H1 (cell line): ENCODE results near the gene AIG1. TPM values are rescaled to one million over a fixed set of nuclear protein-coding genes. Genes with fewer than 3 reads are reported as not detected.

Experiments
- CTCF ChIA-PET: fragments of 300-600 bp; sonication (Branson Sonifier 250); formaldehyde crosslinking; loops from one replicate; lab custom pipeline; 2021; ENCODE audit not compliant: partially characterized antibody; lab: Charles Lee
- POLR2A ChIA-PET: fragments of 300-600 bp; sonication (Branson Sonifier 250); formaldehyde crosslinking; loops from one replicate; lab custom pipeline; 2021; ENCODE audit warnings: inconsistent platforms; ENCODE audit not compliant: partially characterized antibody; lab: Charles Lee
- DNase-seq, 2 experiments: peaks; one replicate each; pipeline versions ENCODE4 v3.0.0 to v3.0.0-alpha.2; 2010 to 2022; ENCODE audit warnings: low spot score in 2 of 2, low read depth in 1 of 2, mixed read lengths in 1 of 2
- FAIRE-seq: peaks from 2 replicates; lab custom pipeline; 2011; peaks lifted over from hg19 to GRCh38; lab: Jason Lieb, UNC
- H2AFZ ChIP-seq: 2 replicates; pipeline ENCODE4 v1.8.1; 2012; ENCODE audit warnings: low read length, inconsistent platforms
- H2AK5ac ChIP-seq: 2 replicates; pipeline ENCODE4 v1.6.1; 2013; ENCODE audit warnings: low read depth, low read length
- H2BK120ac ChIP-seq: replicated peaks from 2 replicates; pipeline ENCODE3; 2013; ENCODE audit warnings: low read depth, low read length, inconsistent platforms
- H2BK12ac ChIP-seq: 2 replicates; pipeline ENCODE4 v1.6.1; 2013; ENCODE audit warnings: low read depth, low read length
- H2BK15ac ChIP-seq: 2 replicates; pipeline ENCODE4 v1.6.1; 2013; ENCODE audit warnings: low read length
- H2BK20ac ChIP-seq: 2 replicates; pipeline ENCODE4 v1.6.1; 2013; ENCODE audit warnings: low read length
- H2BK5ac ChIP-seq: 2 replicates; pipeline ENCODE4 v1.6.1; 2013; ENCODE audit warnings: low read depth, low read length
- H3K14ac ChIP-seq: 2 replicates; pipeline ENCODE4 v1.6.1; 2013; ENCODE audit warnings: inconsistent platforms; ENCODE audit not compliant: insufficient read length
- H3K18ac ChIP-seq: 2 replicates; pipeline ENCODE4 v1.6.1; 2013; ENCODE audit warnings: low read length; ENCODE audit errors: extremely low read depth
- H3K23ac ChIP-seq: 2 replicates; pipeline ENCODE4 v1.6.1; 2013; ENCODE audit warnings: inconsistent platforms; ENCODE audit not compliant: insufficient read length
- H3K23me2 ChIP-seq: 2 replicates; pipeline ENCODE4 v1.6.1; 2013; ENCODE audit warnings: low read depth, low read length
- H3K27ac ChIP-seq: 2 replicates; pipeline ENCODE4 v1.6.1; 2011; ENCODE audit warnings: low read depth, low read length, inconsistent platforms
- H3K27me3 ChIP-seq, 4 experiments: replicated peaks in 1 of 4; 1 replicate in 1 of 4; 2 replicates in 3 of 4; pipeline versions ENCODE4 v1.6.1 to v1.8.1; 2011 to 2013; ENCODE audit warnings: low read length in 3 of 4, mild to moderate bottlenecking in 3 of 4, inconsistent platforms in 2 of 4, mixed read lengths in 2 of 4, moderate library complexity in 1 of 4; ENCODE audit not compliant: control insufficient read depth in 3 of 4, insufficient read depth in 3 of 4; ENCODE audit errors: extremely low read depth in 1 of 4
- H3K36me3 ChIP-seq, 4 experiments: 2 replicates each; pipeline versions ENCODE4 v1.6.1 to v1.8.1; 2011 to 2013; ENCODE audit warnings: mild to moderate bottlenecking in 4 of 4, low read length in 3 of 4, moderate library complexity in 2 of 4, control low read depth in 1 of 4, inconsistent platforms in 1 of 4; ENCODE audit not compliant: insufficient read depth in 4 of 4, control insufficient read depth in 2 of 4
- H3K4ac ChIP-seq: replicated peaks from 2 replicates; pipeline ENCODE3; 2013; ENCODE audit warnings: low read length, low read depth, mixed read lengths, inconsistent platforms; ENCODE audit not compliant: insufficient read length
- H3K4me1 ChIP-seq, 4 experiments: replicated peaks in 1 of 4; 1 replicate in 1 of 4; 2 replicates in 3 of 4; pipeline versions ENCODE4 v1.6.1 to v1.8.1; 2011 to 2013; ENCODE audit warnings: low read length in 3 of 4, inconsistent platforms in 2 of 4, mixed read lengths in 1 of 4; ENCODE audit not compliant: insufficient read depth in 4 of 4, control insufficient read depth in 3 of 4
- H3K4me2 ChIP-seq, 2 experiments: 2 replicates each; pipeline versions ENCODE4 v1.6.1 to v1.8.1; 2011 to 2013; ENCODE audit warnings: low read depth in 2 of 2, low read length in 2 of 2, control low read depth in 1 of 2, inconsistent platforms in 1 of 2, mild to moderate bottlenecking in 1 of 2; ENCODE audit not compliant: insufficient read depth in 1 of 2
- H3K4me3 ChIP-seq, 4 experiments: fragments of 200-600, 300-600 bp in 1 of 4; sonication (generic), shearing (Covaris generic), sonication (Bioruptor Twin) in 1 of 4; 2 replicates each; pipeline versions ENCODE4 v1.5.1 to v1.8.1; 2011 to 2016; ENCODE audit warnings: low read length in 4 of 4, low read depth in 3 of 4, control low read depth in 2 of 4, inconsistent platforms in 2 of 4, mild to moderate bottlenecking in 2 of 4, mixed read lengths in 1 of 4, moderate library complexity in 1 of 4; ENCODE audit not compliant: insufficient read depth in 2 of 4; ENCODE audit errors: extremely low read depth in 1 of 4
- H3K56ac ChIP-seq: replicated peaks from 2 replicates; pipeline ENCODE3; 2013; ENCODE audit warnings: low read depth, mild to moderate bottlenecking, mixed read lengths, low read length, inconsistent platforms; ENCODE audit not compliant: insufficient read length
- H3K79me1 ChIP-seq: 2 replicates; pipeline ENCODE4 v1.6.1; 2013; ENCODE audit warnings: low read depth, low read length, control low read depth
- H3K79me2 ChIP-seq, 2 experiments: 2 replicates each; pipeline versions ENCODE4 v1.6.1 to v1.8.1; 2012 to 2013; ENCODE audit warnings: low read length in 2 of 2, mild to moderate bottlenecking in 2 of 2, inconsistent platforms in 1 of 2; ENCODE audit not compliant: insufficient read depth in 2 of 2, control insufficient read depth in 1 of 2
- H3K9ac ChIP-seq, 4 experiments: replicated peaks in 1 of 4; 1 replicate in 1 of 4; 2 replicates in 3 of 4; pipeline versions ENCODE4 v1.6.1 to v1.8.1; 2011 to 2013; ENCODE audit warnings: low read depth in 3 of 4, low read length in 3 of 4, control low read depth in 2 of 4, mild to moderate bottlenecking in 2 of 4, moderate library complexity in 2 of 4, inconsistent platforms in 1 of 4; ENCODE audit errors: extremely low read depth in 1 of 4
- H3K9me3 ChIP-seq, 2 experiments: 2 replicates each; pipeline versions ENCODE4 v1.6.1 to v1.8.1; 2012 to 2013; ENCODE audit warnings: mild to moderate bottlenecking in 2 of 2, moderate library complexity in 2 of 2, control low read depth in 1 of 2, inconsistent platforms in 1 of 2, low read depth in 1 of 2, low read length in 1 of 2, mixed read lengths in 1 of 2; ENCODE audit not compliant: insufficient read depth in 2 of 2
- H4K20me1 ChIP-seq, 2 experiments: replicated peaks in 1 of 2; 2 replicates each; pipeline versions ENCODE3 to v1.8.1; 2011 to 2013; ENCODE audit warnings: inconsistent platforms in 2 of 2, low read length in 2 of 2, mild to moderate bottlenecking in 1 of 2; ENCODE audit not compliant: insufficient read depth in 2 of 2, control insufficient read depth in 1 of 2
- H4K5ac ChIP-seq: 2 replicates; pipeline ENCODE4 v1.6.1; 2013; ENCODE audit warnings: low read length, low read depth, mixed read lengths, inconsistent platforms; ENCODE audit not compliant: insufficient read length
- H4K8ac ChIP-seq: 2 replicates; pipeline ENCODE4 v1.8.0; 2013; ENCODE audit warnings: mild to moderate bottlenecking, moderate library complexity, low read length, inconsistent platforms; ENCODE audit not compliant: insufficient read depth; ENCODE audit errors: extremely low read depth
- H4K91ac ChIP-seq: replicated peaks from 2 replicates; pipeline ENCODE3; 2013; ENCODE audit warnings: low read length, mixed read lengths, inconsistent platforms; ENCODE audit not compliant: insufficient read length
- BRCA1 ChIP-seq: IDR thresholded peaks from 2 replicates; pipeline ENCODE4 v1.6.1; 2012; ENCODE audit warnings: low read depth, low read length, improper control_type of control experiment
- CTBP2 ChIP-seq: IDR thresholded peaks from 2 replicates; pipeline ENCODE4 v1.7.0; 2011; ENCODE audit warnings: borderline replicate concordance, mild to moderate bottlenecking, moderate library complexity, mixed read lengths, low read length; ENCODE audit not compliant: insufficient read depth, insufficient read length
- GTF2F1 ChIP-seq: IDR thresholded peaks from 2 replicates; pipeline ENCODE4 v1.6.1; 2012; ENCODE audit warnings: low read depth, low read length, improper control_type of control experiment, borderline replicate concordance
- HDAC6 ChIP-seq: IDR thresholded peaks from one replicate; pipeline ENCODE4 v1.7.1; 2012; ENCODE audit warnings: low read depth, mild to moderate bottlenecking, inconsistent platforms, low read length, moderate library complexity
- WGBS, 2 experiments: shearing (Covaris generic) in 1 of 2; methylation state at CpG; one replicate each; pipeline versions ENCODE4 v1.1.6 to v1.1.7; 2013 to 2015; ENCODE audit warnings: low lambda C conversion rate in 2 of 2, mixed read lengths in 2 of 2, inconsistent platforms in 1 of 2, low coverage in 1 of 2, missing lambda C conversion rate in 1 of 2; ENCODE audit not compliant: insufficient replicate concordance in 2 of 2, insufficient coverage in 1 of 2, insufficient read length in 1 of 2; ENCODE audit errors: extremely low coverage in 1 of 2, missing lambda C conversion rate in 1 of 2; 5-methylcytosine and 5-hydroxymethylcytosine counted together
- polyA plus RNA-seq, 7 experiments: library from polyadenylated mRNA; depleted of rRNA in 3 of 7; stranded (reverse) in 5 of 7; unstranded in 2 of 7; fragments of >200 nt in 5 of 7; fragments of 200-250 nt in 2 of 7; gene quantifications; 1 replicate in 5 of 7; 2 replicates in 1 of 7; 4 replicates in 1 of 7; pipeline versions ENCODE4 v1.2.1 to v1.2.3, GENCODE V29; 2011 to 2013; ENCODE audit warnings: missing spikeins in 2 of 7, mixed read lengths in 2 of 7
- total RNA-seq: library from RNA; stranded (reverse); fragmentation: NEBNext Ultra II Directional; extraction: Animal tissue kit (Norgen Biotek cat#: 25700); gene quantifications from 2 replicates; pipeline ENCODE4 v1.2.1, GENCODE V29; 2021

Gene AIG1
- total and polyA plus RNA-seq, 2 of the 8 experiments (the other 6 are each of a cell fraction or from before 2014, with no cell fraction given), result 56.6 to 58.4 TPM

- CTCF ChIA-PET, result no interaction called here
- no peak overlapping the region for H3K4me3 ChIP-seq
- FAIRE-seq, result no peak
- WGBS, 2 experiments, result 96% methylated on average over 9 of the region's 9 CpGs; no CpG with 5 or more reads in 1 of the 2 experiments
- no peak overlapping the region for H2BK120ac ChIP-seq
- no peaks in the 10 kb centered on the region for H3K79me1 ChIP-seq
- TF ChIP-seq HDAC6 (no peak), GTF2F1 (no peak), BRCA1 (no peak), CTBP2 (no peak)
- TF ChIP-seq, all 59 proteins: peak for 0
- Histone ChIP-seq H3K4ac (no peak overlapping the region), H2BK20ac (no peak overlapping the region), H3K14ac (no peak overlapping the region), H4K5ac (no peak overlapping the region), H3K4me2 (no peak overlapping the region), H2BK5ac (no peak overlapping the region), H3K56ac (no peak overlapping the region), H2AFZ (no peak overlapping the region), H4K8ac (no peak overlapping the region), H2BK15ac (no peak overlapping the region), H3K23ac (no peak overlapping the region), H4K91ac (no peak overlapping the region), H2AK5ac (no peak overlapping the region), H3K23me2 (no peaks in the 10 kb centered on the region), H3K27ac (no peak overlapping the region), H3K36me3 (no peaks in the 10 kb centered on the region; a peak in 1 of 8 replicates), H4K20me1 (no peaks in the 10 kb centered on the region), H3K4me1 (no peaks in the 10 kb centered on the region; a peak in 1 of 7 replicates), H2BK12ac (no peak overlapping the region), H3K9me3 (no peaks in the 10 kb centered on the region), H3K9ac (no peak overlapping the region), H3K18ac (no peak overlapping the region), H3K27me3 (no peaks in the 10 kb centered on the region), H3K79me2 (no peaks in the 10 kb centered on the region)
- DNase-seq, result no peak
- POLR2A ChIA-PET, result no interaction called here
Measured at GRCh38 chr6:143194095-143194589, 133.5 kb downstream of the AIG1 start.
